IPS DF 6.9 (cell line): ENCODE results near the gene ZNF462.

Experiments
- DNase-seq: peaks from one replicate; pipeline ENCODE4 v3.0.0-alpha.2; 2013; ENCODE audit warnings: low read depth, low spot score
- H3K27ac ChIP-seq: one replicate; pipeline ENCODE4 v1.5.1; 2013; ENCODE audit warnings: low read length, control low read depth
- H3K27me3 ChIP-seq: 2 replicates; pipeline ENCODE4 v1.6.1; 2013; ENCODE audit warnings: mild to moderate bottlenecking, low read length; ENCODE audit not compliant: control insufficient read depth, insufficient read depth
- H3K36me3 ChIP-seq: 2 replicates; pipeline ENCODE4 v1.6.1; 2013; ENCODE audit warnings: low read length; ENCODE audit not compliant: control insufficient read depth, insufficient read depth
- H3K4me1 ChIP-seq: 2 replicates; pipeline ENCODE4 v1.6.1; 2013; ENCODE audit warnings: low read length; ENCODE audit not compliant: control insufficient read depth, insufficient read depth
- H3K4me3 ChIP-seq: 2 replicates; pipeline ENCODE4 v1.5.1; 2013; ENCODE audit warnings: mild to moderate bottlenecking, low read length
- H3K9me3 ChIP-seq: 2 replicates; pipeline ENCODE4 v1.6.1; 2013; ENCODE audit warnings: low read length, inconsistent platforms; ENCODE audit not compliant: control insufficient read depth, insufficient read depth
- WGBS: extraction: QIAGEN DNeasy Blood & Tissue Kit; methylation state at CpG from one replicate; pipeline ENCODE4 v1.1.7; 2013; ENCODE audit warnings: mixed read lengths, missing lambda C conversion rate; ENCODE audit not compliant: insufficient read length, insufficient coverage; 5-methylcytosine and 5-hydroxymethylcytosine counted together

Gene ZNF462

DNA sequence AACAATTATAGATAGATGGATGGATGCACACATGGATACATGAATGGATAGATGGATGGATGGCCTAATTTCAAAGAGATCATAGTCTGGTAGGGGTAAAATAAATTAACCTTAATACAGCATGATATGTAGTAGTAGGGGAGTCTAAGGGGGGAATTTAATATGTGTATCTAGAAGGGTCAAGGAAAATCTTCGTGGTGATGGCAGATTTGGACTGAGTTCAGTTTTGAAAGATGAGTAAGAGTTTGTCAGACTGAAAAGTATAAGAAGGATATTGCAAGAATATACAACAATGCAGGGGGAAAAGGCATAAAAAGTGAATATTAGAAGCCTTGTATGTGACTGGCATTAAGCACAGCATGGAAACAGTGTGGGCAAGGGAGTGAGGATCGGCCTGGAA, 98.7 kb downstream of the ZNF462 start:
- Histone ChIP-seq H3K36me3 (peaks cover 5% of the 10 kb centered on the region; the same call in 1 of the 2 replicates), H3K4me1 (peaks cover 5% of the 10 kb centered on the region; the same call in 1 of the 2 replicates), H3K4me3 (no peak overlapping the region), H3K27ac (no peak overlapping the region), H3K27me3 (no peaks in the 10 kb centered on the region), H3K9me3 (no peaks in the 10 kb centered on the region)
- no peak for DNase-seq
- no CpG with 5 or more reads among the region's 2 CpGs for WGBS

DNA sequence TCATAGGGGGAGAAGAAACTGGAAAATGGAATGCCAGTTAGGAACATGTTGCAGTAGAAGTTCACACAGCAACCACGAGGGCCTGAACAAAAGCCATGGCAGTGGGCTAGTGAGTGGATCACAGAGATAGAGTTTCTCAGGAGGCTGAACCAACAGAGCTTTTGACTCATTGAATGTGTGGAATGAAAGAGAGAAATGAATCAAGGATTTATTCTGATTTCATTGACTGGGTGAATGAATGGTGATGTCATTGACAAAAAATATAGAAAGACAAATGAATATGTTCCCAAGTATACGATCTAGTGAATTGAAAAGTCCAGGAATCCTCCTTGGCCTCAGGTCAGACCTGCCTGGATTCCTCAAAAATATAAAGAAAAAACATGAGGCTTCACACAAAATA, 99.2 kb downstream of the ZNF462 start:
- no CpG with 5 or more reads among the region's 2 CpGs for WGBS
- peaks cover 5% of the 10 kb centered on the region; the same call in 1 of the 2 replicates for H3K4me1 ChIP-seq
- H3K36me3 ChIP-seq, result peaks cover 5% of the 10 kb centered on the region; the same call in 1 of the 2 replicates
- H3K27ac ChIP-seq, result no peak overlapping the region
- no peak overlapping the region for H3K4me3 ChIP-seq
- no peaks in the 10 kb centered on the region for H3K27me3 ChIP-seq
- no peak for DNase-seq
- H3K9me3 ChIP-seq, result no peaks in the 10 kb centered on the region

DNA sequence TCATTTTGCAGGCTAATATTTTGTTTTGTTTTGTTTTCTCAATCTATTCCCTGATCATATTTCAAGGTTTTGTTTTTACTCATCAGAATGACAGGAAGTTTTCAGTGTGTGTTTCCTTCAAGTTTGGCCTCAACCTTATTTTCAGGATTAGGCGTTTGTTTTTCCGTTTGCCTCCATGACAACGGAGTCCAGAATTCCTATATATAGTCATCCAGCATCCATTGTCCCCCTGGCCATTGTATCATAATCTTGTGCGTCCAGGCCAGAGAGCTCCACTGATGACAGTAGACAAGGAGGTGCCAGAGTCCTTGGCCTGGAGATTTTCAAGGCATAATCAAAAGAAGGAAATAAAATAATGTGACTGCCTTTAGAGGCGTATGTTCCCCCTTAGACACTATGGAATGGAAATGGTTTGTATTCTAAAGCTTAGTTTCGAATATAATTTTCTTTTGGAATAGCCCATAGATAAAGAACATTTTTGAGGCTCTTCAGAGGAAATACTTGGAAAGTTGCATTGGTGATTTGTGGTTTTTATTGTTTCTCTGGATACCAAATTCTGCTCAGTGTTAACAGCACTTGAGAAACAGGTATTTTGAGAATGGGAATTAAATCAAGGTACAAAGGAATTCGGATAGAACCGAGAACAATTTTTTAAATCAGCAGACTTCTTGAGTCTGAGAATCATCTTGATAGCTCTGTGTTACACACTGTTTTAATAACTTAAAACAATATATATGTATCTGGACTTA, 99.8 kb downstream of the ZNF462 start:
- H3K27me3 ChIP-seq, result no peaks in the 10 kb centered on the region
- no peak overlapping the region for H3K27ac ChIP-seq
- peaks cover 5% of the 10 kb centered on the region; the same call in 1 of the 2 replicates for H3K36me3 ChIP-seq
- H3K9me3 ChIP-seq, result no peaks in the 10 kb centered on the region
- peaks cover 5% of the 10 kb centered on the region; the same call in 1 of the 2 replicates for H3K4me1 ChIP-seq
- no peak for DNase-seq
- H3K4me3 ChIP-seq, result no peak overlapping the region
- no CpG with 5 or more reads among the region's 8 CpGs for WGBS

DNA sequence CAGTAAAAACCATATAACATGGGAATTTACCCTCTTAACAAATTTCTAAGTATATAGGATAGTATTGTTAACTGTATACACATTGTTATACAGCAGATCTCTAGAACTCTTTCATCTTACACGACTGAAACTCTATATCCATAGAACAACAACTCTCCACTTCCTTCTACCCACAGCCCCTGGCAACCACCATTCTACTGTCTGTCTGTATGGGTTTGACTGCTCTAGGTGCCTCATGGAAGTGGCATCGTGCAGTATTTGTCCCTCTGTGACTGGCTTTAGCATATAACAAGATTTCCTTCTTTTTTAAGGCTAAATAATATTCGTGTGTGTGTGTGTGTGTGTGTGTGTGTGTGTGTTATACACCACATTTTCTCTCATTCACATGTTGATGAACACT, 100.7 kb downstream of the ZNF462 start:
- no peak overlapping the region for H3K4me3 ChIP-seq
- DNase-seq, result no peak
- H3K9me3 ChIP-seq, result no peaks in the 10 kb centered on the region
- no peak overlapping the region for H3K27ac ChIP-seq
- no peaks in the 10 kb centered on the region for H3K27me3 ChIP-seq
- no CpG with 5 or more reads among the region's 3 CpGs for WGBS
- peaks cover 7% of the 10 kb centered on the region; the same call in 1 of the 2 replicates for H3K4me1 ChIP-seq
- H3K36me3 ChIP-seq, result peaks cover 5% of the 10 kb centered on the region; the same call in 1 of the 2 replicates

DNA sequence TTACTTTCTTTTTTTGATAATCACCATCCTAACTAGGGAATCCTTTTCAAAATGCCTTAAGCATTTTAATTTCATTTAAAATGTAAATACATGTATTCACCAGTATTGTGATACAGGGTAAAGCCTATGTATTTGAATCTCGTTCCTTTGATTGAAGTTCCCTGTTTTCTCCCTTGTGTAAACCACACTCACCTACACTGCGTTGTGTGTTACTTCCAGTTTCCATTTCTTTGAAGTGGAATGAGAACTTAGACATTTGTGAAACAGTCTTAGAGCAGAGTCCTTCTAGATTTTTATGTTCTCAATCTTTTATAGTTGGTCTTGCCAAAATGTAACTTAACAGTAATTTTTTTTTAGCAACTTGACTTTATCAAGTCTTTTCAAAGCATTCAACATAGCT, 101.4 kb downstream of the ZNF462 start:
- Histone ChIP-seq H3K36me3 (peaks cover 2% of the 10 kb centered on the region; the same call in 1 of the 2 replicates), H3K4me1 (peaks cover 6% of the 10 kb centered on the region; the same call in 1 of the 2 replicates), H3K9me3 (no peaks in the 10 kb centered on the region), H3K27me3 (no peaks in the 10 kb centered on the region), H3K27ac (no peak overlapping the region), H3K4me3 (no peak overlapping the region)
- WGBS, result no CpG with 5 or more reads among the region's 2 CpGs
- no peak for DNase-seq

DNA sequence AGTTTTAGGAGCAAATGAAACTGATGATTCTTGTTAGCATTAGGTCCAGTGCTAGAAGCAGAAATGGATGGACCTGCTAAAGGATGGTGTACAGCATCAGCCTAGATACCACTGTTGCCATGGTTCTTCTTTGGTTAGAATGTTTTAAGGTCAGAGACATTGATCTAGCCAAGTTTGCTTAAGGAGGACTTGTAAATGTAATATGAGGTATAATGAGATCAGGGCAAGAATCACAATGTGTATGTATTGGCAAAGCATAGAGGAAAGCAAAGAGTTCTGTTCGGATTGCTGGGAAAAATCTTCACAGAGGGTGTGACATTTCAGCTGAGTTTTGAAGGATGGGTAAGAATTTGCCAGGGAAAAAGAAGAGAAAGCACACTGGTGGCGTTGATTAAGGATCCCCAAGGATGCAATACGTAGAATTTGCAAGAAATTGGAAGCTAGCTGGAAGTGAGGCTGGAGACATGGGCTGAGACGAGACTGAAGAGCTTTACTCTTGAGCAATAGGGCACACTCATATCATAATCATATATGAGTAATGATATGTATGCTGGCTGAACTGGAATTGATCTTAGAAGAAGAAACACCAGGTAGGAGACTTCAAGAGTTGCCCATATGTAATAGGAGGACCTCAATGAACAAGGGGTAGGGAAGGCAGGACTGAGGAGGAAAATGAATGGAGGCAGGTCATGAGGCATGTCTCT, 102.0 kb downstream of the ZNF462 start:
- no peak for DNase-seq
- Histone ChIP-seq H3K27ac (no peak overlapping the region), H3K36me3 (no peaks in the 10 kb centered on the region), H3K4me1 (peaks cover 9% of the 10 kb centered on the region), H3K27me3 (no peaks in the 10 kb centered on the region), H3K4me3 (no peak overlapping the region), H3K9me3 (no peaks in the 10 kb centered on the region)
- WGBS, result no CpG with 5 or more reads among the region's 4 CpGs

DNA sequence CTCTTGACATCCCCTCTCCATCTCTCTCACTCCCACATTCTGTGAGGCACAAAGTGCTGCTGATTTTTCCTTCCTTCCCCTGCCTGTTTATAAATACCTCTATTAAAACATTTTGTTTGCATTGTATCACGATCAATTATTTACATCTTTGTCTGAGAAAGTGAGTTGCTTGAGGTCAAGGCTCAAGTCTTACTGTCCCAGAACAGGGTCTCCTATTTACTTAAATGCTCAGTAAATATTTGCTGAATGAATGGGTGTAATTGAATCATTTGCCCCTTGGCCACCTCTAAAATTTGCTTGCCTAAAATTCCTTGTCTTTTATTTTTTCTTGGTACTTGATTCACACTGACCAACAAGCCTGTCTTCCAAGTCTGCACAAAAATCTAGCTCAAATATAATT, 103.5 kb downstream of the ZNF462 start:
- H3K27ac ChIP-seq, result no peak overlapping the region
- DNase-seq, result no peak
- H3K4me3 ChIP-seq, result no peak overlapping the region
- H3K9me3 ChIP-seq, result no peaks in the 10 kb centered on the region
- H3K4me1 ChIP-seq, result peaks cover 7% of the 10 kb centered on the region
- H3K36me3 ChIP-seq, result no peaks in the 10 kb centered on the region
- H3K27me3 ChIP-seq, result no peaks in the 10 kb centered on the region
- no CpG with 5 or more reads among the region's 1 CpG for WGBS

DNA sequence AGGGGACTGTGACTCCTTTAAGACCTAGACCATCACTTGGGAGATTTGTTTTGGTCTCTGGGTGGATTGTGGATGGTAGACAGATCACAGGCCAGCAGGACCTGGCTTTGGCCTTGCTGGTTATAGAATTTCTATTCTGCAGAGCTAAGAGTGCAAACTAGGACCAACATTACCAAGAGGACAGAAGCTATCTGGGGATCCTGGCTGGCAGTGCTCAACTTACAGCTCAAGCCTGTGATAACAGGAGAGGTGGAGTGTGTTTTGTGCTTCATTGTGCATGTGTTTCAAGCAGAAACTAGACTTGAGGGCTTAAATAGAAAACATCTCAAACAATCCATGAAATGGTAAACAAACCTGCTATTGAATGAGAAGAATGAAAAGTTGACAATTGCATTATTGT, 106.7 kb downstream of the ZNF462 start:
- H3K4me1 ChIP-seq, result peaks cover 9% of the 10 kb centered on the region
- H3K27ac ChIP-seq, result no peak overlapping the region
- no peaks in the 10 kb centered on the region for H3K9me3 ChIP-seq

DNA sequence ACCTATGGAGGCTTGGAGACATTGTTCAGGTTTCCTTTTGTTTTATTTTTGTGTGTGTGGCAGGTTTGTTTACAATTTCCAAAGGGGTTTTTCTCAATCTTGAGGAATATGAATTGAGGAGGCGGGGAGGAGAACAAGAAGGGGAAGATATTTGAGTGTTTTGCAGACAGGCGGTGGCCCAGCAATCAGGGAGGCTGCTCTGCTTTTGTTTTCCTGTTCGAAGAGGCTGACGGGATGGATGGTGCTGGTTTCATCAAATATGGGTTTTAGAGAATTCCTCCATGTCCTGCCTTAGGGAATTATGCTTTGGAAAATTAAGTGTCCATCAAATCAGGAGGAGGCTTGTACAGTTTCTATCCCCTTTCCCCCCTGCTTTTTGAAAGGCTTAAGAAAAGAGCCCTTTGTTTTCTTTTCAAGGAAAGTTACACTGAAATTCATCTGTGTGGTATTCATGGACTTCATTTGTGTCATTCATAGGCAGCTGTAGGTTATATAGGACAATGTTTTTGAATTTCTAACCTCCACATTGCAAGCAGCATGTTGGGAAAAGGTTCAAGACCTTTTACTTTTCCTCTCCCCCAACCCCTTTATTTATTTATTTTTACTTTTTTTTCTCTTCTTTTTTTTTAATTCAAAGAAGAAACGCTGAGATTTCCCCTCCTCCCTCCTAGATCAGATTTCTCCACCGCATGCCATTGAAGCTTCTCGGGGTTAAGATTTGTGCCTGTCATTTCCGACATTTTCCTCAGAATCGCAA, 107.4 kb downstream of the ZNF462 start:
- no peak for DNase-seq
- Histone ChIP-seq H3K27ac (no peak overlapping the region), H3K27me3 (no peaks in the 10 kb centered on the region), H3K36me3 (peaks cover 13% of the 10 kb centered on the region; the same call in 1 of the 2 replicates), H3K4me3 (no peak overlapping the region), H3K9me3 (no peaks in the 10 kb centered on the region), H3K4me1 (peaks cover 9% of the 10 kb centered on the region)
- no CpG with 5 or more reads among the region's 9 CpGs for WGBS

More for the DNA sequence above, 106.7 kb downstream of the ZNF462 start:
- no peak overlapping the region for H3K4me3 ChIP-seq
- DNase-seq, result no peak
- peaks cover 13% of the 10 kb centered on the region; the same call in 1 of the 2 replicates for H3K36me3 ChIP-seq
- no peaks in the 10 kb centered on the region for H3K27me3 ChIP-seq

DNA sequence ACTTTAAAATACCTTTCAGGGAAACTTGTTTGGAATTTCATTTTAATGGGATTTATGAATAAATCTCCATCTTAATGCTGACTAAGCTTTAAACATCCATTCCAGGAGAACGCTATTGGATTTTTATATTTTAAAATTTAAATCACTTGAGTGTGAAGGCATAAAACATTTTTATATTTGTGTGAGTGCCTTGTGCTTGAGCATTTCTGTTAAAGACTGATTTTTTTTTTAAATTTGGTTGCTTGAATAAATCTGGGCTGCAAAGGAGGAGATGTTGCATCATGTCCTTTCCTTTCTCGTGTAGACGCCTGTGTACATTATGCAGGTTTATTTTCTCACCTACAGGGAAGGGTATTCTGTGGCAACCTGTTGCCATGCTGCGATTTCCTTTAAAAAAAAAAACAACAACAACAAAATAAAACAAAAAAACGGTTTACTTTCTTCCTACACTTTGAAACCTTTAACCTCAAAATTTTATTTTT, 108.1 kb downstream of the ZNF462 start:
- peaks cover 13% of the 10 kb centered on the region; the same call in 1 of the 2 replicates for H3K36me3 ChIP-seq

More for the DNA sequence above, 108.1 kb downstream of the ZNF462 start:
- Histone ChIP-seq H3K27ac (no peak overlapping the region), H3K9me3 (no peaks in the 10 kb centered on the region), H3K4me1 (peaks cover 9% of the 10 kb centered on the region), H3K4me3 (no peak overlapping the region), H3K27me3 (no peaks in the 10 kb centered on the region)
- WGBS, result 100% methylated on average over 1 of the region's 5 CpGs
- DNase-seq, result no peak
